Fibroblast of lung (primary cell): ENCODE data around the gene SCN4A. TPM values are rescaled to one million over a fixed set of nuclear protein-coding genes. Genes with fewer than 3 reads are reported as not detected.
"Not testable (repeated sequence)": the region's sequence is repeated elsewhere in the genome, so short reads cannot be mapped to it uniquely, and the experiment has no call there.

Source experiments
- DNase-seq, 2 donors: peaks; one replicate each; pipeline versions ENCODE4 v3.0.0 to v3.0.0-alpha.2; 2010; ENCODE audit warnings: low read depth in 2 of 2
- H2AFZ ChIP-seq: 2 replicates; pipeline ENCODE4 v1.5.1; 2012; ENCODE audit warnings: low read length, control low read depth, inconsistent platforms
- H3K27ac ChIP-seq: 2 replicates; pipeline ENCODE4 v1.5.1; 2011; ENCODE audit warnings: low read length, control low read depth; ENCODE audit not compliant: insufficient read depth
- H3K27me3 ChIP-seq: 2 replicates; pipeline ENCODE4 v1.5.1; 2011; ENCODE audit warnings: mild to moderate bottlenecking, low read length; ENCODE audit not compliant: control insufficient read depth, insufficient read depth
- H3K36me3 ChIP-seq: 2 replicates; pipeline ENCODE4 v1.5.1; 2011; ENCODE audit warnings: low read length; ENCODE audit not compliant: control insufficient read depth, insufficient read depth
- H3K4me1 ChIP-seq: 2 replicates; pipeline ENCODE4 v1.5.1; 2011; ENCODE audit warnings: low read length; ENCODE audit not compliant: control insufficient read depth, insufficient read depth; ENCODE audit errors: extremely low read depth
- H3K4me2 ChIP-seq: 2 replicates; pipeline ENCODE4 v1.5.1; 2011; ENCODE audit warnings: low read length, control low read depth; ENCODE audit not compliant: insufficient read depth; ENCODE audit errors: extremely low read depth
- H3K4me3 ChIP-seq, 4 experiments: fragments of 200-600 bp in 1 of 4; sonication (generic) in 1 of 4; replicated peaks in 1 of 4; 2 replicates each; pipeline ENCODE4 v1.5.1; 2011 to 2016; ENCODE audit warnings: low read length in 4 of 4, low read depth in 3 of 4, mild to moderate bottlenecking in 3 of 4, control low read depth in 2 of 4, inconsistent platforms in 1 of 4, mixed read lengths in 1 of 4; ENCODE audit not compliant: insufficient read depth in 1 of 4; ENCODE audit errors: control extremely low read depth in 1 of 4
- H3K79me2 ChIP-seq: 2 replicates; pipeline ENCODE4 v1.5.1; 2012; ENCODE audit warnings: mild to moderate bottlenecking, low read length, inconsistent platforms; ENCODE audit not compliant: control insufficient read depth, insufficient read depth
- H3K9ac ChIP-seq: 2 replicates; pipeline ENCODE4 v1.5.1; 2011; ENCODE audit warnings: mild to moderate bottlenecking, low read length, control low read depth; ENCODE audit not compliant: insufficient read depth
- H3K9me3 ChIP-seq: 2 replicates; pipeline ENCODE4 v1.5.1; 2012; ENCODE audit warnings: low read depth, low read length; ENCODE audit not compliant: control insufficient read depth, insufficient read depth
- H4K20me1 ChIP-seq: 2 replicates; pipeline ENCODE4 v1.5.1; 2011; ENCODE audit warnings: low read length; ENCODE audit not compliant: control insufficient read depth, insufficient read depth; ENCODE audit errors: extremely low read depth
- CTCF ChIP-seq, 2 donors: IDR thresholded peaks in 1 of 2; conservative IDR thresholded peaks in 1 of 2; 1 replicate in 1 of 2; 2 replicates in 1 of 2; pipeline ENCODE4 v1.5.1; 2011 to 2012; ENCODE audit warnings: low read length in 2 of 2, control low read depth in 1 of 2, inconsistent platforms in 1 of 2, low read depth in 1 of 2, mild to moderate bottlenecking in 1 of 2
- polyA plus RNA-seq, 2 donors: library from polyadenylated mRNA; depleted of rRNA in 1 of 2; stranded (reverse) in 1 of 2; unstranded in 1 of 2; fragments of >200 nt; gene quantifications; 2 replicates each; pipeline ENCODE4 v1.2.1, GENCODE V29; 2011 to 2012; ENCODE audit warnings: missing spikeins in 1 of 2
- total RNA-seq: library from RNA; depleted of rRNA; stranded (reverse); fragments of >200 nt; gene quantifications from 2 replicates; pipeline ENCODE4 v1.2.1, GENCODE V29; 2014

SCN4A gene
- total and polyA plus RNA-seq, 2 donors (not counting 1 experiment from before 2014, with no cell fraction given): 0.83 TPM; not detected in 1

- DNase-seq: peak in 1 of 2 donors; percentile 8
- H3K9me3 ChIP-seq: not testable (repeated sequence)
Observed at GRCh38 chr17:63903787-63904201, 68.9 kb downstream of the SCN4A start.

GRCh38 chr17:63901971-63902370 lies 70.7 kb downstream of the SCN4A start:
- not testable (repeated sequence) for H3K4me2 ChIP-seq, DNase-seq, H3K4me1 ChIP-seq, H4K20me1 ChIP-seq, H3K27ac ChIP-seq, H3K27me3 ChIP-seq, H3K9me3 ChIP-seq, H3K79me2 ChIP-seq, H3K36me3 ChIP-seq, H3K4me3 ChIP-seq, H2AFZ ChIP-seq, H3K9ac ChIP-seq

More at GRCh38 chr17:63903787-63904201, 68.9 kb downstream of the SCN4A start:
- H3K36me3 ChIP-seq, H3K27me3 ChIP-seq, H3K79me2 ChIP-seq, H3K4me1 ChIP-seq, H3K4me3 ChIP-seq, H2AFZ ChIP-seq, H3K9ac ChIP-seq, H3K4me2 ChIP-seq, H4K20me1 ChIP-seq, H3K27ac ChIP-seq: not testable (repeated sequence)
- TF ChIP-seq CTCF (conservative IDR thresholded peaks at IDR 0.05 in 1 of 2, IDR thresholded peaks at IDR 0.05 in 1 of 2; ENCODE audit: low read depth in 1 of 2, low read length in 2 of 2): peak; percentile 25 to 31

GRCh38 chr17:63898899-63899798 lies 73.6 kb downstream of the SCN4A start:
- H4K20me1 ChIP-seq, DNase-seq, H3K4me2 ChIP-seq, H3K4me3 ChIP-seq, H3K79me2 ChIP-seq, H3K9ac ChIP-seq, H3K9me3 ChIP-seq, H3K4me1 ChIP-seq, H3K27me3 ChIP-seq, H2AFZ ChIP-seq, H3K27ac ChIP-seq, H3K36me3 ChIP-seq: not testable (repeated sequence)

- H3K4me1 ChIP-seq, H3K9me3 ChIP-seq, H3K4me2 ChIP-seq, DNase-seq, H3K36me3 ChIP-seq, H2AFZ ChIP-seq, H3K9ac ChIP-seq, H4K20me1 ChIP-seq, H3K4me3 ChIP-seq, H3K27ac ChIP-seq, H3K79me2 ChIP-seq, H3K27me3 ChIP-seq: not testable (repeated sequence)
Observed at GRCh38 chr17:63896524-63897354, 76.0 kb downstream of the SCN4A start, which contains the start of gene CSH1. TSS of gene CSH1 (minus strand) at chr17:63896574. CDS start at chr17:63896511, 63 bp downstream.

- H4K20me1 ChIP-seq: not testable (repeated sequence)
Observed at GRCh38 chr17:63894821-63895220, 77.9 kb downstream of the SCN4A start.

GRCh38 chr17:63894021-63894420 lies 78.7 kb downstream of the SCN4A start:
- H3K27ac ChIP-seq: not testable (repeated sequence)

More at GRCh38 chr17:63894821-63895220, 77.9 kb downstream of the SCN4A start:
- H3K27ac ChIP-seq, H3K4me3 ChIP-seq, H3K4me2 ChIP-seq, H2AFZ ChIP-seq, H3K9me3 ChIP-seq, H3K9ac ChIP-seq, DNase-seq, H3K79me2 ChIP-seq, H3K4me1 ChIP-seq, H3K27me3 ChIP-seq, H3K36me3 ChIP-seq: not testable (repeated sequence)

More at GRCh38 chr17:63894021-63894420, 78.7 kb downstream of the SCN4A start:
- not testable (repeated sequence) for H3K79me2 ChIP-seq, H3K4me1 ChIP-seq, H3K4me2 ChIP-seq, H3K27me3 ChIP-seq, H4K20me1 ChIP-seq, H3K36me3 ChIP-seq, H3K9me3 ChIP-seq, H3K4me3 ChIP-seq, DNase-seq, H3K9ac ChIP-seq, H2AFZ ChIP-seq
